CD4-positive, CD25-positive, alpha-beta regulatory T cell (primary cell): ENCODE data around the gene SRP9. TPM values are rescaled to one million over a fixed set of nuclear protein-coding genes. Genes with fewer than 3 reads are reported as not detected.
A peak's percentile ranks its signal among the peaks of the same experiment; 100 is the strongest.
"Not testable (repeated sequence)": the region's sequence is repeated elsewhere in the genome, so short reads cannot be mapped to it uniquely, and the experiment has no call there.

Experiments used
- ATAC-seq, 2 donors: fragments of 150-1000 bp; cut with Tn5 transposase; one replicate each; pipeline ENCODE4 v1.10.0; 2021; ENCODE audit warnings: low read depth in 2 of 2, moderate number of reproducible peaks in 2 of 2, moderate library complexity in 1 of 2
- DNase-seq, 3 donors: peaks; one replicate each; pipeline versions ENCODE4 v3.0.0 to v3.0.0-alpha.2; 2012 to 2022; ENCODE audit warnings: mixed read lengths in 1 of 3
- H3K27ac ChIP-seq: one replicate; pipeline ENCODE4 v1.7.0; 2013; ENCODE audit warnings: mild to moderate bottlenecking, low read length; ENCODE audit not compliant: insufficient read depth, poor library complexity, severe bottlenecking
- H3K27me3 ChIP-seq: one replicate; pipeline ENCODE4 v1.7.0; 2013; ENCODE audit warnings: low read length; ENCODE audit not compliant: control insufficient read depth, insufficient read depth
- H3K36me3 ChIP-seq: one replicate; pipeline ENCODE4 v1.7.0; 2013; ENCODE audit warnings: mild to moderate bottlenecking, low read length, moderate library complexity; ENCODE audit not compliant: control insufficient read depth, insufficient read depth
- H3K4me1 ChIP-seq: 2 replicates; pipeline ENCODE4 v1.7.0; 2013; ENCODE audit warnings: mild to moderate bottlenecking, low read length; ENCODE audit not compliant: insufficient read depth, control insufficient read depth, poor library complexity, severe bottlenecking
- H3K4me3 ChIP-seq: one replicate; pipeline ENCODE4 v1.7.0; 2013; ENCODE audit warnings: low read depth, mild to moderate bottlenecking, low read length, moderate library complexity
- H3K9me3 ChIP-seq, 2 experiments: 1 replicate in 1 of 2; 2 replicates in 1 of 2; pipeline ENCODE4 v1.7.0; 2013; ENCODE audit warnings: low read length in 2 of 2, mild to moderate bottlenecking in 1 of 2, moderate library complexity in 1 of 2; ENCODE audit not compliant: control insufficient read depth in 2 of 2
- H3K27ac Mint-ChIP-seq, 3 donors: one replicate each; pipeline ENCODE4 v1.8.0; 2020 to 2022; ENCODE audit warnings: mild to moderate bottlenecking in 3 of 3, mixed read lengths in 3 of 3, moderate library complexity in 2 of 3
- H3K27me3 Mint-ChIP-seq: one replicate; pipeline ENCODE4 v1.8.0; 2022; ENCODE audit warnings: mild to moderate bottlenecking, mixed read lengths
- H3K36me3 Mint-ChIP-seq: one replicate; pipeline ENCODE4 v1.8.0; 2020; ENCODE audit warnings: mixed read lengths
- H3K4me1 Mint-ChIP-seq, 4 donors: one replicate each; pipeline ENCODE4 v1.8.0; 2020 to 2022; ENCODE audit warnings: mixed read lengths in 4 of 4, mild to moderate bottlenecking in 1 of 4
- H3K4me3 Mint-ChIP-seq, 4 donors: one replicate each; pipeline ENCODE4 v1.8.0; 2020 to 2022; ENCODE audit warnings: mild to moderate bottlenecking in 4 of 4, mixed read lengths in 4 of 4, moderate library complexity in 3 of 4
- H3K9me3 Mint-ChIP-seq, 7 donors: one replicate each; pipeline ENCODE4 v1.8.0; 2020 to 2022; ENCODE audit warnings: mixed read lengths in 7 of 7, mild to moderate bottlenecking in 3 of 7, moderate library complexity in 2 of 7
- polyA plus RNA-seq, 4 donors: library from polyadenylated mRNA; unstranded; fragments of 300-500 nt; fragmentation: Illumina TruSeq; gene quantifications; one replicate each; pipeline ENCODE4 v1.2.3, GENCODE V29; 2021
- total RNA-seq: library from RNA; stranded (reverse); gene quantifications from one replicate; pipeline ENCODE4 v1.2.3, GENCODE V29; 2022

Gene SRP9
- total and polyA plus RNA-seq, 5 donors from 2014 or later: 76.7 to 367 (median 340) TPM

GRCh38 chr1:225760531-225760930 is 17.1 kb upstream of the SRP9 start:
- no peak for DNase-seq
- H3K36me3 ChIP-seq: no peaks in the 10 kb centered on the region
- no peak for ATAC-seq
- no peak overlapping the region for H3K27ac Mint-ChIP-seq
- H3K4me3 Mint-ChIP-seq: no peak overlapping the region
- no peaks in the 10 kb centered on the region for H3K4me1 Mint-ChIP-seq
- no peaks in the 10 kb centered on the region for H3K9me3 ChIP-seq
- H3K27me3 Mint-ChIP-seq: peaks cover 31% of the 10 kb centered on the region
- H3K9me3 Mint-ChIP-seq: no peaks in the 10 kb centered on the region
- H3K27me3 ChIP-seq: no peaks in the 10 kb centered on the region
- H3K36me3 Mint-ChIP-seq: no peaks in the 10 kb centered on the region
- no peak overlapping the region for H3K4me3 ChIP-seq
- H3K27ac ChIP-seq: no peak overlapping the region
- H3K4me1 ChIP-seq: no peaks in the 10 kb centered on the region

GRCh38 chr1:225761395-225761794 is 16.2 kb upstream of the SRP9 start:
- not testable (repeated sequence) for H3K36me3 Mint-ChIP-seq, H3K9me3 Mint-ChIP-seq, H3K36me3 ChIP-seq, H3K27ac Mint-ChIP-seq, H3K4me1 Mint-ChIP-seq, DNase-seq, H3K4me3 Mint-ChIP-seq, H3K27me3 ChIP-seq, H3K27ac ChIP-seq, H3K4me1 ChIP-seq, ATAC-seq, H3K9me3 ChIP-seq, H3K4me3 ChIP-seq
- peaks cover 37% of the 10 kb centered on the region for H3K27me3 Mint-ChIP-seq

GRCh38 chr1:225762002-225762441 is 15.6 kb upstream of the SRP9 start:
- no peak for ATAC-seq
- H3K9me3 Mint-ChIP-seq: no peaks in the 10 kb centered on the region
- peaks cover 41% of the 10 kb centered on the region for H3K27me3 Mint-ChIP-seq
- Histone ChIP-seq H3K27ac (no peak overlapping the region), H3K27me3 (no peaks in the 10 kb centered on the region), H3K36me3 (no peaks in the 10 kb centered on the region), H3K4me1 (no peaks in the 10 kb centered on the region), H3K9me3 (no peaks in the 10 kb centered on the region), H3K4me3 (no peak overlapping the region)
- H3K4me1 Mint-ChIP-seq: no peaks in the 10 kb centered on the region
- no peak for DNase-seq
- H3K4me3 Mint-ChIP-seq: no peak overlapping the region
- no peaks in the 10 kb centered on the region for H3K36me3 Mint-ChIP-seq
- H3K27ac Mint-ChIP-seq: no peak overlapping the region

GRCh38 chr1:225762444-225762843 is 15.2 kb upstream of the SRP9 start:
- Histone ChIP-seq H3K27me3 (no peaks in the 10 kb centered on the region), H3K4me1 (no peaks in the 10 kb centered on the region), H3K36me3 (no peaks in the 10 kb centered on the region), H3K9me3 (no peaks in the 10 kb centered on the region), H3K4me3 (no peak overlapping the region), H3K27ac (no peak overlapping the region)
- H3K36me3 Mint-ChIP-seq: no peaks in the 10 kb centered on the region
- H3K27ac Mint-ChIP-seq: peak overlapping the region in 1 of 3 donors; percentile 62
- H3K4me1 Mint-ChIP-seq: no peaks in the 10 kb centered on the region
- H3K27me3 Mint-ChIP-seq: peaks cover 44% of the 10 kb centered on the region
- ATAC-seq: no peak
- no peak overlapping the region for H3K4me3 Mint-ChIP-seq
- no peaks in the 10 kb centered on the region for H3K9me3 Mint-ChIP-seq
- no peak for DNase-seq

GRCh38 chr1:225763716-225764548 is 13.7 kb upstream of the SRP9 start:
- no peak for ATAC-seq
- Histone ChIP-seq H3K27me3 (no peaks in the 10 kb centered on the region), H3K36me3 (no peaks in the 10 kb centered on the region), H3K27ac (no peak overlapping the region), H3K9me3 (no peaks in the 10 kb centered on the region), H3K4me3 (no peak overlapping the region), H3K4me1 (no peaks in the 10 kb centered on the region)
- Mint-ChIP-seq H3K27me3 (peaks cover 36% of the 10 kb centered on the region), H3K4me3 (no peak overlapping the region), H3K4me1 (no peaks in the 10 kb centered on the region), H3K36me3 (no peaks in the 10 kb centered on the region), H3K9me3 (no peaks in the 10 kb centered on the region), H3K27ac (no peak overlapping the region)
- no peak for DNase-seq

GRCh38 chr1:225765982-225766674 is 11.5 kb upstream of the SRP9 start:
- Mint-ChIP-seq H3K4me3 (no peak overlapping the region), H3K27me3 (peaks cover 35% of the 10 kb centered on the region), H3K27ac (no peak overlapping the region), H3K36me3 (no peaks in the 10 kb centered on the region), H3K4me1 (no peaks in the 10 kb centered on the region), H3K9me3 (peaks cover 0 to 2% (median 0%) of the 10 kb centered on the region in 7 donors)
- no peaks in the 10 kb centered on the region for H3K36me3 ChIP-seq
- H3K27me3 ChIP-seq: no peaks in the 10 kb centered on the region
- H3K4me3 ChIP-seq: no peak overlapping the region
- H3K27ac ChIP-seq: no peak overlapping the region
- H3K9me3 ChIP-seq: no peaks in the 10 kb centered on the region
- ATAC-seq (no peak), DNase-seq (no peak)
- no peaks in the 10 kb centered on the region for H3K4me1 ChIP-seq

- Mint-ChIP-seq H3K27me3 (peaks cover 26% of the 10 kb centered on the region), H3K27ac (no peak overlapping the region), H3K4me3 (no peak overlapping the region), H3K36me3 (no peaks in the 10 kb centered on the region), H3K4me1 (peaks cover 0 to 2% (median under 1%) of the 10 kb centered on the region in 4 donors), H3K9me3 (peaks cover 0 to 2% (median 0%) of the 10 kb centered on the region in 7 donors)
- Histone ChIP-seq H3K27me3 (no peaks in the 10 kb centered on the region), H3K4me3 (no peak overlapping the region), H3K27ac (no peak overlapping the region), H3K4me1 (no peaks in the 10 kb centered on the region), H3K9me3 (no peaks in the 10 kb centered on the region), H3K36me3 (no peaks in the 10 kb centered on the region)
- ATAC-seq (no peak), DNase-seq (no peak)
These were observed 10.5 kb upstream of the SRP9 start for GRCh38 chr1:225766967-225767633.
